UCSD-AML1 (cell line): Measurements from ENCODE around the gene GOSR1.
"Not testable (repeated sequence)": the region's sequence is repeated elsewhere in the genome, so short reads cannot be mapped to it uniquely, and the experiment has no call there.

Experiments used
- DNase-seq: peaks from one replicate; lab custom pipeline; 2025; ENCODE audit not compliant: unreplicated experiment; lab: John Stamatoyannopoulos, UW

The GOSR1 gene

DNA sequence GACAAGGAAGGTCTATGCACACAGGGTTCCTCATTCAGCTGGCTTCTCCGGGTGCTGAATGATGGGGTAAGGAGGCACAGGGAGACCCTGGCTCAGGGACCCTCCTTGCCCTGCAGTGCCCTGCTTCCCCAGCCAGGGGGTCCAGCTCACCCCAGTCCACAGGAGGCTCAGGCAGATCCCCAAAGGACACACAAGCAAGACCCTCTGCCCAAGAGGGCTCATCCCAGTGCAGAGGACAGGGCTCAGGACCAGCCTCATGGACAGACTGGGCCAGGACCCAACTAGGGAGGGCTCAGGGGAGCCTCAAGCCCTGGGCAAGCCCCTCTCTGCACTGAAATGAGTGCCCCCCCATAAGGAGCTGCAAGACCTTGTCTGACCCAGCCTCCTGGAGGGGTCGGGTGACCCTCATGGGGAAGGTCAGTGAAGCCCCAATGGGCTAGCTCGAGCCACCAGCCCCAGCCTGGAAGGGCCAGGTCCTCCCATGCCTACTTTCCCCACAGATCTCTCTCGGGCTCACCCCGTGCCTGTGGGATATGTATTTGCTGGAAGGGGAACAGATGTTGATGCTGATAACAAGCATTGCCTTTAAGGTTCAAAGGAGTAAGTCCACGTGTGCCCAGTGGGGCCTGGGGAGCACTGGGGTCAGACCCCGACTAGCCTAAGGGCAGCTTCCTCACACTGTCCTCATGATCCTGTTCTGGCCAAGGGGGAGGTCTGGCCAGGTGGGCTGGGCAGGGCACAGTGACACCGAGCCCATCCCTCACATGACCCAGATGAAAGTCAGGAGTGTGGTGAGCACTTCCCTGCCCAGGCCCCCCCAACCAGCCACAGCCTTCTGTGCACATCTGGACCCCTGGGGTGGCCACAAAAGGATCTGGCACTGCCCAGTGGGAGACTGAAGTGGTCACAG lies 83.2 kb downstream of the GOSR1 start:
- not testable (repeated sequence) for DNase-seq

DNA sequence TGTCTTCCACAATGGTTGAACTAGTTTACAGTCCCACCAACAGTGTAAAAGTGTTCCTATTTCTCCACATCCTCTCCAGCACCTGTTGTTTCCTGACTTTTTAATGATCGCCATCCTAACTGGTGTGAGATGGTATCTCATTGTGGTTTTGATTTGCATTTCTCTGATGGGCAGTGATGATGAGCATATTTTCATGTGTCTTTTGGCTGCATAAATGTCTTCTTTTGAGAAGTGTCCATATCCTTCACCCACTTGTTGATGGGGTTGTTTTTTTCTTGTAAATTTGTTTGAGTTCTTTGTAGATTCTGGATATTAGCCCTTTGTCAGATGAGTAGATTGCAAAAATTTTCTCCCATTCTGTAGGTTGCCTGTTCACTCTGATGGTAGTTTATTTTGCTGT lies 84.6 kb downstream of the GOSR1 start:
- not testable (repeated sequence) for DNase-seq

DNA sequence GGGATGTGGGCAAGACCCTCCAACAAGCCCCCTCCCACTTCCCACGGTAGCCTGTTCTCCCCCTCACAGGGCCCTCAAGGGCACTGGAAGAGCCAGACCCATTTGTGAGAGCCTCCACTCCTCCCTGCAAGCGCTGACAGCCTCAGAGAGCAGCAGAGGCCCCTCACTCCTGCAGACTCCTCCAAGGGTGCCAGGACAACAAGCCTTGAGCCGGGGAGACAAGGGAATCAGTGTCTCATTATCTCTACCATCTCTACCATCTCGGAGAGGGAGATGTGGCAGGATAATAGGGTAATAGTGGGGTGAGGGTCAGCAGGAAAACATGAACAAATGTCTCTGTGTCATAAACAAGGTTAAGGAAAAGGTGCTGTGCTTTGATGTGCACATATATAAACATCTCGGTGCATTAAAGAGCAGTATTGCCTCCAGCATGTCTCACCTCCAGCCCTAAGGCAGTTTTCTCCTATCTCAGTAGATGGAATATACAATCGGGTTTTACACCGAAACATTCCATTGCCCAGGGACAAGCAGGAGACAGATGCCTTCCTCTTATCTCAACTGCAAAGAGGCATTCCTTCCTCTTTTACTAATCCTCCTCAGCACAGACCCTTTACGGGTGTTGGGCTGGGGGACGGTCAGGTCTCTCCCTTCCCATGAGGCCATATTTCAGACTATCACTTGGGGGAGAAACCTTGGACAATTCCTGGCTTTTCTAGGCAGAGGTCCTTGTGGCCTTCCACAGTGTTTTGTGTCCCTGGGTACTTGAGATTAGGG lies 86.1 kb downstream of the GOSR1 start:
- not testable (repeated sequence) for DNase-seq

- not testable (repeated sequence) for DNase-seq
Measured at GRCh38 chr17:30563905-30564390, 86.7 kb downstream of the GOSR1 start.

DNA sequence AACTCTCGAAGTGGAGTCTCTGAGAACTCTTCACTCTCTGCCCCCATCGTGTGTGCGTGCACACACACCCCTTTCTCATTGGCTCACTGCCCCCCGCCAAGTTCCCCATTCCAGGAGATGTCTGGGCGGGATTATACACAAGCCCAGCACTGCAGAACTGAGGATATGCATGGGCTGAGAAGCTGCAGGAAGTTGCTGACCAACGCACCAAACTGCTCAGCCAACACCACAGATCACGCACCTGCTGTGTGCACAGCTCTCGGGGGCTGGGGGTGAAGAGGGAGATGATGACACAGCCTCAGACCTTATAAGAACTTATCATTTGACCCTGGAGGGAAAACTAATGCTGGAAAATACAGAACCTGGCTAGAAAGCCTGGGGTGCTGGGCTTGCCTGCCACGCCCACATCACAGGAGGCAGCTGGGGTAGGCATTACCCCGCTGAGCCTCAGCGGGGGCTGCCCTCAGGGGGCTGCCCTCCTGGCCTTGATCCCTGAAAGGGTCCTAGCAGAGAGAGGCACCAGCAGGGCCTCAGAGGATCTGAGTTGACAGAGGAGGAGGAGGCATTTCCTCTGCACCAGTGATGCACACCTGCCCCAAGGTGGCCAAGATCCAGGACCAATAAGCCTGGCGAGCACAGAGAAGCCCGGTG lies 87.3 kb downstream of the GOSR1 start:
- peak; percentile 34 for DNase-seq

GRCh38 chr17:30565073-30565935 lies 88.1 kb downstream of the GOSR1 start:
- no peak for DNase-seq

GRCh38 chr17:30566104-30566503 lies 88.9 kb downstream of the GOSR1 start:
- not testable (repeated sequence) for DNase-seq

DNA sequence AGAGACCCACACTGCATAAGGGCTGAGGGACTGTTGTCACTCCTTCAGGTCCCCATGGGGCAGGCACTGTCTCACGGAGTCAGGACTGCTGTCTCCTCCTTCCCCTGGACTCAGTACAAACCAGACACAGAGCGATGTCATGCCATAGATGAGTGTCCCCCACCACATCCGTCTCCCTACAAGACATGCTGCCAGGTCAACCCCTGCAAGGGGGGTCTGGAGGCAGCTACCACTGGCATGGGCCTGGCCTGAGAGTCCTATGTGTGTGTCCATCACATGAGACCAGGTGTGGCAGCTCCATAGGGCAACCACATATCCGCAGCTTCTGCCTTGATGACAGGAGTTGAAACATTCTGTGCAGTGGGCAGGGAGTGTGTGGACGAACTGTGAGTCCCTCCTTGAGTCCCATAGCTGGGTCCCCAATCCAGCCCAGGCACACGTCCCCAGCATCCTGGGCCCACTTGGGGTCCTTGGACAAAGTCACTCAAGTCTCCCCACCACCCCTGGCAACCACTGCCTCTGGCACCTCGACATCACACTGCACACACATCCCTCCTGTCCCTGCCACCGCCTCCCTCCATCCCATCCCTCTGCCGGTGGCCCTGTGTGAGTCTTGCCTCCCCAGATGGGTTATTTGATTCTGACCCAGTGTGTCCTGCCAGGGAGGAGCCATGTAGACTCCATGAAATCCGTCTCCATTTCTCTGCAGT lies 89.5 kb downstream of the GOSR1 start:
- not testable (repeated sequence) for DNase-seq

- no peak for DNase-seq
Measured at GRCh38 chr17:30567231-30568116, 90.3 kb downstream of the GOSR1 start.

DNA sequence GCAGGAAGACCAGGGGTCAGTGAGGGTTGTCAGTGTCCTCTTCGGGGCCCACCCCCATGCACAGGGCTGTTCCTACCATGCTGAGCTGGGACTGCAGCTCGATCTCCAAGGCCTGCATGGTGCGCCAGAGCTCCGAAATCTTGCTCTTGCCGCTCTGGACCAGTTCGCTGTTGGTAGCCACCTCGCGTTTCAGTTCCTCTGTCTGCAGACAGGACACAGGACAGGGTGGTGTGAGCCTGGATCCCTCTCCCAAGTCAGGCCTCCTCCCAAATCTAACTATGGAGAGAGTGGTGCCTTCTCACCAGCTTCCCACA lies 90.9 kb downstream of the GOSR1 start:
- DNase-seq: no peak

GRCh38 chr17:30569531-30570175 lies 92.4 kb downstream of the GOSR1 start:
- not testable (repeated sequence) for DNase-seq

GRCh38 chr17:30570191-30570590 lies 93.0 kb downstream of the GOSR1 start:
- DNase-seq: no peak

DNA sequence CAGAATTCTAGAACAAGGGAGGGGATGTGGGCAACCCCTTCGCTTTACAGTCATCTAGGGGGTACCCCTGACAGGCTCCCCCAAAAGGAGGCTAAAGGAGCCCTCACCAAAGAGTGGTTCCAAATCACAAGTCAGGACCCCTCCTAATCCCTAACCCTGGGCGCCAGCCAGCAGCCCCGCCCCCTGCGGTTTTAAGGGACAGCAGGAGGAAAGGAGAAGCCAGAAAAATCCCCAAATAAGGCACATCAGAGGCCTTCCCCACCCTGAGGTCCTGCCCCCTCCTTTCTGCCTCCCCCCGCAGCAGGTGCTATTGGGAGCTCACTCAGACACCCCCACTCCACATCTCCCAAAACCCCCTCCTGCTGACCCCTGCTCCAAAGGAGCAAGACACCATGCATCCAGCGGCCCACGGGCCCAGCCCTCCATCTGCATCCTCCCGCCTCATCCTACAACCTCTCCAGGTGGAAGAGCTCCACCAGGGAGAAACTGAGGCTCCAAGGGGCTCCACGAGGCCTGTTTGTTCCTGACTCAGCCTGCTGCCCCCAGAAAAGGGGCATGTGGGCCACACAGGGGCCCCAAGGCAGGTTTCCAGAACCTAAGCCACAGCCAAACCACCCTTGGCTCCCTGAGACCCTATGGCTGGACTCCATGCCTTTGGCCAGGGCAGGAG lies 93.5 kb downstream of the GOSR1 start:
- DNase-seq: no peak

GRCh38 chr17:30571404-30571803 lies 94.2 kb downstream of the GOSR1 start:
- DNase-seq: not testable (repeated sequence)

DNA sequence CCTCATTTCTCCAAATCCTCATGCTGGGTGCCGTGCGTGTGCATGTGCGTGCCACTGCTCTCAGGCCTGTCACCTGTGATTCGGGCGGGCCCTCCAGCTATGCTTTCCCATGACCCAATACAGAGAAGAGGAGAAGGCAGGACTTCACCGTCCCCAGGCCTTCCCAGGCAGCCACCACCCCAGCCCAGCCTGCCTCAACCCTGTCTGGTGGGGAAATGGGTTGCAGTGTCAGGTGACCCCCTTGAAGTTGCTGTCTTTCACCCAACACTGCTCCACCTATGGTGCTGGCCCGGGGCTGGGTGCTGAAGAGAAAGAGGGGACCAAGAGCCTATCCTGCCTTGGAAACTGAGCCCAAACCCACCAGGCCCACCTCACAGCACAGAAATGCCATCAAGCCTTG lies 94.7 kb downstream of the GOSR1 start:
- DNase-seq: no peak

- not testable (repeated sequence) for DNase-seq
Measured at GRCh38 chr17:30572651-30573554, 95.7 kb downstream of the GOSR1 start.
